GM18520 (cell line): Measurements from ENCODE around the gene FOXO3.

Experiments used
- ATAC-seq: cut with Tn5 transposase; IDR thresholded peaks from one replicate; pipeline ENCODE4 v1.9.1; 2021; ENCODE audit not compliant: unreplicated experiment

The FOXO3 gene

GRCh38 chr6:108711071-108711470 is 150.4 kb downstream of the FOXO3 start:
- ATAC-seq: no peak

GRCh38 chr6:108711826-108712225 is 151.1 kb downstream of the FOXO3 start:
- no peak for ATAC-seq

DNA sequence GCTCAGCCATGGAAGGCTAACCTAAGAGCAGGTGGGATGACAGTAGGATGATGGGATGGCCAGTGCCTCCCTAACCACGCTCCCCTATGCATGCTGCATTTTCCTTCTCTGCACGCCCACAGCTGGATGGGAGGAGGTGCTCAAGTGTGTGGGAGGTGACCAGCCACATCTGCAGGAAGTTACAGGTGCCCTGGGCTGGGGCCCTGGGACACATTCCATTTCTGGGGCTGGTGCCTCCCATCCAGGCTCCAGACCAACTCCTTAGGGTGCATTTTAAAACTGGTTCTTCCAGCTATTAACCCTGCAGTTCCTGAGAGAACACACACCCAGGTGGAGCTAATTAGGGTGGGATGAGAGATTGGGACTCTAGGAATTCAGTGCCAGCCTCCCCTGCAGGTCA is 152.2 kb downstream of the FOXO3 start:
- ATAC-seq: no peak

DNA sequence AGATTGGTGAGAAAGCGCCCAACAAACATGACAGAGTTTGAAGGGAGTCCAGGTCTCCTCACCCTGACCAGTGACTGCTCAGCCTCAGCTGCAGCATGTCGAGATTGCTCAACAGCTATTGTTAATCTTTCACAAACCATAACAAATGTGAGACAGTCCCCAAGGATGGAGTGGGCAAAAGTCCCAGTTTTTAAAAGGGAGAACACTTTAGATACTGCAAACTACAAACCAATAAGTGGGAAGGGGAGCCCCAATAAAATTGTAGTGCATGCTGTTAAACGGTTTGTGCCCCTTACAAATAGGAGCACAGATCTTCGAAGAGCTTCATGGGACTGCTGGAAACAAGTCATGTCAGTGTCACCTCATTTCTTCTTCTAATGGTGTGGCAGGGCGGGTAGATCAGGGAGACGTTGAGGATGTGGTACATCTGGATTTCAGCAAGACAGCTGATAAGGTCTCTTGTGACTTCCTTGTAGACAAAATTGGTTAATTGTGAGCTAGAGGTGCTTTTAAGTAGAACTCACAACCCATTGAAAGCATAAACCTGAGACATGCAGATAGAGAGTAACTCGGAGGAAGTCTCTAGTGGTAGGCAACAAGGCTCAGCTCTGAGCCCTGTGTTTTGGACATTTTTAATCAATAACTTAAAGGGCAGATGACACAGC is 153.5 kb downstream of the FOXO3 start:
- no peak for ATAC-seq

- ATAC-seq: no peak
Measured at GRCh38 chr6:108714766-108715414, 154.2 kb downstream of the FOXO3 start.

DNA sequence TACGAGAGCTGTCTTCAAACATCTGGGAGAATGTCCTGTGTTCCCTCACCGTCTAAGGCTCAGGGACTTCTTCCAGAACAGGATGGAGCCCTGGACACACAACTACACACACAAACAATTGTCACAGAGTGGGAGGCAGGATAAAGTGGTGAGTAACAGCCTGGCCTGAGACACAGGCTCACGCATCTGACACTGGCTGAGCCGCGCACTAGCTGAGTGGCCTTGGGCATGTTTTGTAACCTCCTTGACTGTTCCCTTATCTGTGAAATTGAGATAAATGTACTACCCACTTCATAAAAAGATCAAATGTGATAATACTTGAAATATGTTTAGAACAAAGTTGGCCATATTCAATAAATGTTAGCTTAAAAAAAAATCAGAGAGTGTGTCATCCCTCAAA is 155.1 kb downstream of the FOXO3 start:
- no peak for ATAC-seq

GRCh38 chr6:108716801-108717791 is 156.4 kb downstream of the FOXO3 start:
- ATAC-seq: no peak

- no peak for ATAC-seq
Measured at GRCh38 chr6:108719477-108719876, 158.8 kb downstream of the FOXO3 start.

DNA sequence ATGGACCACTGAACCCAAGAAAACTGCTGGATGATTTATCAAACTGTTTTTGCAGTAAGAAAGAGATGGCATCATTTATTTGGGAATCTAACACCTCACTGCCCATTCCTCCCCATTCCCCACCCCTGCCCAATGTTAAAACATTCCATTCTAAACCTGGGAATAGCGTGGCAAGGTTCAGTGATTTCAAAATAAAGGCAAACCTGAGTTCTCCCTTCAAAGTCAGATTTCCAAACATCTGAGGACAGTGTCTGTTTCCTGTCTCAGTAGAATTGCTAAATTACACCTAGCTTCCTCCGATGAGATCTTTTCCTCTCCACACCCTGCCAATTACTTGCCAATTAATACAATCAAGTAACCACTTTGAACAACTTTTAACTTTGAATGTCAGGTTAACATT is 160.1 kb downstream of the FOXO3 start:
- ATAC-seq: no peak

DNA sequence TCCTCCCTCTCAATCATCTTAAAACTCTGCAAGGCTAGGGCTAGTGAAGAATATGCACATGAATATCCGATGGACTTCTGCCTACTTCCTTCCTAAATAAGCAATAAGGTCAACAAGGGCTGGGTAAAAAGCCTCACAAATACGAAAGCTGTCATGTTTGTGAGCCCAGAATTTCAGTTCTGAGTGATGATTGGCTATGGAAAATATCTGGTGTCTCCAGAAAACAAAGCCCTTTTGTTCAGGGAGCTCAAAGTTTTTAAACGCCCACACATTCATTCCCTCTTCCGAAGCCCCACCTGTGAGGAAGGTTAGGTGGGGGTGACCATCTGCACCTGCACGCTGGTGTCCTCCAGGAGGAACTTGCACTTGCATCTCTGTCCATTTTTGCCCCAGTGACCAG is 160.6 kb downstream of the FOXO3 start:
- ATAC-seq: no peak

- no peak for ATAC-seq
Measured at GRCh38 chr6:108723594-108723993, 162.9 kb downstream of the FOXO3 start.

GRCh38 chr6:108726726-108727339 is 166.1 kb downstream of the FOXO3 start:
- ATAC-seq: no peak

DNA sequence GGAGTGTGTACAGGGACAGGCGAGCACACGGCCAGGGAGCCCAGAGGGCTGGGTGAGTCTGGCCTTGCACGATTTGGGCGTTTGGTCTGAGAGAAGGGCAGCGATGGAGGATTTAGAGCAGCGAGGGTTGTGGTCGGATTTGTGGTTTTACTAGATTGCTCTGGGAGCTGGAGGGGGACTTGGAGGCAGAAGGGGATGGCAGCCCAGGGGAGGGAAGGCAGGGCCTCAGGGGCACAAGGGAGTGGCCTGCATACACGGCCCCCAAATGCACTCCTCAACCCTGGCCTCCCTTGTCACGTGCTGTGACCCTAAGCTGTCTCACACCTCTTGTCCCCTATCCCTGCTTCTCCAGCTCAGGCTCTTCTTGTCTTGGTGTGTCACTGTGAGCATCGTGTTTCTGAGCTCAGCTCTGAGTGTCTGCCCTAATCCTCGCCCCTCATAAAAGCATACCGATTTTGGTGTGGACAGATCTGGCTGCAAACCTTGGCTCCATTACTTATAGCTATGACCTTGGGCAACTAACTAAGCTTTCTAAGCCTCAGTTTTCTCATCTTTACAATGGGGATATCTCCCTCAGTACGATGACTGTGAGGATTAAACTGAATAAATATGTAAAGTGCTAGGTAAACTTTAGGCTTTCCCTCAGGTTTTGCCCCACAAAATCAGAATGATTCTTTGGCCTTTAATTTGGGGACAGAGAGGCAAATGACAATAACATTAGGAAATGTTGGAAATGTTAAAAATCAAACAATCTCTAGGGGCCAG is 167.4 kb downstream of the FOXO3 start:
- ATAC-seq: no peak

GRCh38 chr6:108728826-108729225 is 168.1 kb downstream of the FOXO3 start:
- no peak for ATAC-seq

DNA sequence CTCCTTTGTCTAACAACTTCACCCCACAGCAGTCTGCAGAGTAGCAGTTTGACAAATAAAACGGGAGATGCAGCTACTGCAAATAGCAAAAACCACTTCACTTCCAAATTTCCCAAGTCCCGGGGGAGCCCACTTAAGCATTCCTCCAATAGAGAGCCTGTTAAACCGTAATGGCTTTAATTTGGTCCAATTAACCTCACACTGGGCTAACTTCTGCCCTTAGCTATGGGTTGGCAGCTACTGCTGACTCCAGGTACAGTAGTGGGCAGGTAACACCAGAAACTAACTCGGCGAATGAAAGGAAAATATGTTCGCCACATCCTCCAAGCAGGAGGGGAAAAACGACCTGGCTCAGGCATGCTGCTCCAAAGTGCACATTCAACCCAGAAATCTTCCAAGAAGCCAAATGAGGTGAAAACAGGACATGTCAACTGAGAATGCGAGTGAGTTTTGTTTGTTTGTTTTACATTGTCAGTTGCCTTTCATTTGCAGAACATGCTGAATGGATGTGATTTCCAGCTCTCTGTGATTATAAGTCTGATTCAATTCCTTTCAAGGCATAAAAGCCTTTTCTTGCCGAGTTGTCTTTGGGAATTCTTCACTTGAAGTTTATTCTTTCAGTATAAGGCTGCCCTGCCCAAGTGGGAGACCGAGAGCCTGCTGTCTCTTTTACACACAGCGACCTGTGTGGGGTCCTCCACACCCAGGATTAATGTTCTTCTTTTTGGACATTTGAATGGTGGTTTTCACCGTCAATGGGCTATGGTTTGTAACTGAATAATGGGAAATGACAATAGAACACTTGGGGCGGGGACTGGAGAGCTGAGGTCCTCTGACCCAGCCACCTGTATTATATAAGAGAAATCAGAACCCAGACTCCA is 170.2 kb downstream of the FOXO3 start:
- ATAC-seq: no peak

DNA sequence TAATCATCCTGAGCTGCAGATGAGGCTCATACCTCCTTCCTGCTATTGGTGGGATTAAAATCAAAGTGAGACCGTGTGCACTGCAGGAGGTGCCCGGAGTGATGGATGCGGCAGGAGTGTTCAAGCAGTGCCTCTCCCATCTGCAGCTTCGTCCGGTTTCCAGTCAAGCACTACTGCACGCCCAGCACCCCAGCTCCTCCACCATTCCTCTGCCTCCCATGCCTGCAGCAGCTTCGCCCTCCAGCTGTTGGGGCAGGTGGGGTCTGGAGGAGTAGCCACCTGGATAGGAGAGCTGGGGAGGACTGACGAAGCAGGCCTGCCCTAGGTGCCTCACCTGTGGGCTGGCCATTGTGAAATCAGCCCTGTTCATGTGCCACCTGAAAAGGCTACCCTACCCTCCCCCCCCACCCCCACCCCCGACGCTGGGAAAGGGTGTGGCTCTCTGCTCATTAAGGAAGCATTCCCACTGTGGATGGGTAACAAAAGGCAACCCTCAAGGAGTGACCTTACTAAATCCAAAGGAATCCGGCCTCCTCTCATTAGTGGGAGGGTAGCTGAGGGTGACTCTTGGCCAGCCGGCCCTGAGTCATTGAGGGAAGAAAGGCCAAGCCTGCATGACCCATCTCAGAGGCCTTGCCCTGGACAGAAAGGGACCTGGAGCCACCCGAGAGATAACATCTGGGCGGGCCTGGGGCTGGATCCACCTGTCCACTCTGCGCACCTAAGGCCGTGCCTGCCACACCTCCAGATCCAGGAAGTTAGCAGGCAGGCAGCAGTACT is 171.6 kb downstream of the FOXO3 start:
- ATAC-seq: no peak

DNA sequence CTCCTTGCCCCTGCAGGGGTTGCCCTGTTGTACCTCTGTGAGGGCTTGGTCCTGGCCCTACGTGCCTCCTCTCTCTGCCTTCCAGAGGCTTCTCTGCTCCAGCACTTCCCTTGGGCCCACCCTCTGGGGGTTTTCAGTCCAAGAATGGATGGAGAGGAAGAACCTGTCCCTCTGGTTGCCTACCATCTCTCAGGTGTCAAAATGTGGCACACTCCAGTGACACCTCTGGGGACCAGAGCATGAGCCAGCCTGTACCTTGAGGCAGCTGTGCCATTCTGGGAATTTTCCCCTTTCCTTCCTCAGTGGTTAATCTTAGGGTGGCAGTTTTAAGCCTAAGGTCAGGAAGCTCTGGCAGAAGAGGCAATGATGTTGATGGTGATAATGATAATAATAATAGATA is 172.3 kb downstream of the FOXO3 start:
- no peak for ATAC-seq

- no peak for ATAC-seq
Measured at GRCh38 chr6:108733706-108734265, 173.1 kb downstream of the FOXO3 start.
